HepG2 (cell line): Measurements from ENCODE around the gene SRD5A1. TPM values are rescaled to one million over a fixed set of nuclear protein-coding genes. Genes with fewer than 3 reads are reported as not detected.

Source experiments
- GLI4 ChIP-seq: sonication (generic); formaldehyde crosslinking; IDR thresholded peaks from 2 replicates; pipeline ENCODE4 v1.5.1; 2020; ENCODE audit warnings: missing genetic modification reagents, mild to moderate bottlenecking, moderate library complexity, borderline replicate concordance
- HES4 ChIP-seq: sonication (generic); formaldehyde crosslinking; IDR thresholded peaks from 2 replicates; pipeline ENCODE4 v1.9.0; 2021; ENCODE audit warnings: mild to moderate bottlenecking, missing genetic modification reagents, borderline replicate concordance
- KLF12 ChIP-seq: sonication (generic); formaldehyde crosslinking; IDR thresholded peaks from 2 replicates; pipeline ENCODE4 v1.4.0; 2020; ENCODE audit warnings: missing genetic modification reagents, borderline replicate concordance
- NCOA5 ChIP-seq: sonication (generic); formaldehyde crosslinking; IDR thresholded peaks from 2 replicates; pipeline ENCODE4 v1.4.0; 2020; ENCODE audit warnings: missing genetic modification reagents
- NR1H2 ChIP-seq: sonication (generic); formaldehyde crosslinking; IDR thresholded peaks from 2 replicates; pipeline ENCODE4 v1.8.1; 2022; ENCODE audit warnings: low read depth, missing genetic modification reagents, borderline replicate concordance
- PHF21A ChIP-seq: sonication (generic); formaldehyde crosslinking; IDR thresholded peaks from 2 replicates; pipeline ENCODE4 v1.5.0; 2020; ENCODE audit warnings: mild to moderate bottlenecking, missing genetic modification reagents
- POLR2AphosphoS5 ChIP-seq: IDR thresholded peaks from 2 replicates; pipeline ENCODE4 v1.6.1; 2012; ENCODE audit warnings: low read depth, low read length
- RERE ChIP-seq: IDR thresholded peaks from 2 replicates; pipeline ENCODE4 v1.6.1; 2016; ENCODE audit warnings: low read depth, missing genetic modification reagents, missing compliant biosample characterization
- SIX1 ChIP-seq: sonication (generic); formaldehyde crosslinking; IDR thresholded peaks from 2 replicates; pipeline ENCODE4 v1.4.0; 2020; ENCODE audit warnings: missing genetic modification reagents, borderline replicate concordance
- TBX2 ChIP-seq: sonication (generic); formaldehyde crosslinking; IDR thresholded peaks from 2 replicates; pipeline ENCODE4 v1.5.0; 2020; ENCODE audit warnings: missing genetic modification reagents, mild to moderate bottlenecking, borderline replicate concordance
- TFAP4 ChIP-seq: sonication (generic); IDR thresholded peaks from 2 replicates; pipeline ENCODE4 v1.6.1; 2016; ENCODE audit warnings: low read depth, borderline replicate concordance
- TGIF2 ChIP-seq: IDR thresholded peaks from 2 replicates; pipeline ENCODE4 v1.6.1; 2016; ENCODE audit warnings: control low read depth, missing compliant biosample characterization
- ZBTB46 ChIP-seq: sonication (generic); formaldehyde crosslinking; IDR thresholded peaks from 2 replicates; pipeline ENCODE4 v1.4.0; 2020; ENCODE audit warnings: mild to moderate bottlenecking, missing genetic modification reagents, borderline replicate concordance
- ZNF275 ChIP-seq: sonication (generic); formaldehyde crosslinking; IDR thresholded peaks from 2 replicates; pipeline ENCODE4 v1.8.0; 2022; ENCODE audit warnings: missing genetic modification reagents, mild to moderate bottlenecking, inconsistent platforms, borderline replicate concordance
- ZNF546 ChIP-seq: sonication (generic); formaldehyde crosslinking; conservative IDR thresholded peaks from 2 replicates; pipeline ENCODE4 v1.8.1; 2023; ENCODE audit warnings: mild to moderate bottlenecking, missing genetic modification reagents
- ZNF629 ChIP-seq: sonication (generic); formaldehyde crosslinking; conservative IDR thresholded peaks from 2 replicates; pipeline ENCODE4 v1.5.0; 2020; ENCODE audit warnings: missing genetic modification reagents
- ZNF678 ChIP-seq: sonication (generic); formaldehyde crosslinking; IDR thresholded peaks from 2 replicates; pipeline ENCODE4 v1.4.0; 2020; ENCODE audit warnings: mild to moderate bottlenecking, missing genetic modification reagents
- ZNF747 ChIP-seq: sonication (generic); formaldehyde crosslinking; IDR thresholded peaks from 2 replicates; pipeline ENCODE4 v1.8.1; 2023; ENCODE audit warnings: missing genetic modification reagents, mild to moderate bottlenecking, borderline replicate concordance
- polyA plus RNA-seq, 8 experiments: library from polyadenylated mRNA; depleted of rRNA in 3 of 8; stranded (reverse) in 7 of 8; unstranded in 1 of 8; fragments of >200 nt; fragmentation: Illumina TruSeq in 4 of 8; extraction: Trizol in 4 of 8; gene quantifications; 2 replicates each; pipeline versions ENCODE4 v1.2.1 to v1.2.3, GENCODE V29; 2011 to 2016; ENCODE audit warnings: low read depth in 4 of 8, missing spikeins in 1 of 8, mixed read lengths in 1 of 8; ENCODE audit not compliant: insufficient read depth in 1 of 8
- total RNA-seq, 5 experiments: library from RNA; depleted of rRNA; stranded (reverse); fragments of >200 nt; fragmentation: Illumina TruSeq; extraction: Trizol; gene quantifications; 2 replicates each; pipeline ENCODE4 v1.2.3, GENCODE V29; 2016; ENCODE audit warnings: low read depth in 1 of 5
- TF ChIP-seq, protein P1 (sequence below): sonication (generic); formaldehyde crosslinking; IDR thresholded peaks from 2 replicates; pipeline ENCODE4 v1.5.0; 2020; ENCODE audit warnings: missing genetic modification reagents

Gene SRD5A1
- total and polyA plus RNA-seq, 2 of the 13 experiments (the other 11 are each of a cell fraction or from before 2014, with no cell fraction given) = 6.1 to 9.9 TPM

DNA sequence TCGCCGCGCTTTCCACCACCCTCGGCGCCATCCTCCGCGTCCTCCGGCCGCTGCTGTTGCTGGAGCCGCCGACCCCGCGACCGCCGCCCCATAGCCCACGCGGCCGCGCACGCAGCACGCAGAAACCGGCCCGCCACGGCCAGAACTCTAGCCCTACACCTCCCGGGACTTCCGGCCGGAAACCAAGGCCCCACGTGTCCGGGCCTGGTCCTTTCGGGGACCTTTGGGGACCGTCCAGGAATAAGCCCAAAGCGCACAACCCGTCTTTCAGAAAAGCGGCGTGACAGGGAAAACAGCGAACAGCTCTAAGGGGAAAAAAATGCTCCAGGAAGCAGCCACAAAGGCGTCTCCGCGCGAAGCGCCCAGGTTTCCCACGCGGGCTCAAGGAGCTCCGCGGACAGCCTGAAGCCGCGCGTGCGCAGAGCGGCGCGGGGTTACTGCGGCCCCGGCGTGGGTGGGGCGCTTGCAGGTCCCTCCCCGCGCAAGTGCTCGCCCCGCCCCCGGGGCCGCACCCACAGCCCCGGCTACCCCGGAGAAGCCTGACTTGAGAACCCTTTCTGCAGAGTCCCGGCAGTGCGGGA lies at the start of gene SRD5A1, which contains the start of gene NSUN2 (continued):
- no peak for TF ChIP-seq GLI4 (CRISPR knock-in tag)
- no peak for TF ChIP-seq NCOA5 (CRISPR knock-in tag)
- TF ChIP-seq TFAP4 = no peak
- peak; percentile 22; the same call in 1 of the 2 replicates for TF ChIP-seq PHF21A (CRISPR knock-in tag)
- TF ChIP-seq HES4 (CRISPR knock-in tag) = no peak
- no peak for TF ChIP-seq ZNF747
- no peak for TF ChIP-seq ZNF275
- peak; percentile 70 for TF ChIP-seq POLR2AphosphoS5
- no peak for TF ChIP-seq TGIF2 (CRISPR knock-in tag)
- TF ChIP-seq, protein P1, sequence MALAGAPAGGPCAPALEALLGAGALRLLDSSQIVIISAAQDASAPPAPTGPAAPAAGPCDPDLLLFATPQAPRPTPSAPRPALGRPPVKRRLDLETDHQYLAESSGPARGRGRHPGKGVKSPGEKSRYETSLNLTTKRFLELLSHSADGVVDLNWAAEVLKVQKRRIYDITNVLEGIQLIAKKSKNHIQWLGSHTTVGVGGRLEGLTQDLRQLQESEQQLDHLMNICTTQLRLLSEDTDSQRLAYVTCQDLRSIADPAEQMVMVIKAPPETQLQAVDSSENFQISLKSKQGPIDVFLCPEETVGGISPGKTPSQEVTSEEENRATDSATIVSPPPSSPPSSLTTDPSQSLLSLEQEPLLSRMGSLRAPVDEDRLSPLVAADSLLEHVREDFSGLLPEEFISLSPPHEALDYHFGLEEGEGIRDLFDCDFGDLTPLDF (CRISPR knock-in tag) = no peak
- TF ChIP-seq ZBTB46 = no peak
- no peak for TF ChIP-seq ZNF546 (CRISPR knock-in tag)
- no peak for TF ChIP-seq SIX1
- no peak for TF ChIP-seq ZNF678
- TF ChIP-seq ZNF629 (CRISPR knock-in tag) = no peak
- no peak for TF ChIP-seq RERE
- 0 out of 2 replicates have a peak, but pooled peaks have one; percentile 72 for TF ChIP-seq KLF12 (CRISPR knock-in tag)
- no peak for TF ChIP-seq NR1H2 (CRISPR knock-in tag)
- peak; percentile 22; the same call in 1 of the 2 replicates for TF ChIP-seq TBX2 (CRISPR knock-in tag)
